GM18505 (cell line): ENCODE measurements around the gene GNAT2.

Experiments
- ATAC-seq: cut with Tn5 transposase; IDR thresholded peaks from one replicate; pipeline ENCODE4 v1.9.1; 2021; ENCODE audit not compliant: unreplicated experiment
- POLR2A ChIP-seq: IDR thresholded peaks from 4 replicates; pipeline ENCODE4 v1.6.1; 2011; ENCODE audit warnings: borderline replicate concordance; ENCODE audit not compliant: insufficient read depth, insufficient read length; ENCODE audit errors: extremely low read depth

The GNAT2 gene

GRCh38 chr1:109628540-109629321 lies 9.3 kb upstream of the GNAT2 start:
- no peak for ATAC-seq
- TF ChIP-seq POLR2A: no peak

- TF ChIP-seq POLR2A: no peak
- no peak for ATAC-seq
Observed at GRCh38 chr1:109627692-109628399, 8.4 kb upstream of the GNAT2 start.

GRCh38 chr1:109626682-109627408 lies 7.4 kb upstream of the GNAT2 start:
- TF ChIP-seq POLR2A: no peak
- no peak for ATAC-seq

- TF ChIP-seq POLR2A: no peak
- ATAC-seq: no peak
Observed at GRCh38 chr1:109625601-109626560, 6.5 kb upstream of the GNAT2 start.

- no peak for ATAC-seq
- no peak for TF ChIP-seq POLR2A
Observed at GRCh38 chr1:109625176-109625575, 5.8 kb upstream of the GNAT2 start.

GRCh38 chr1:109624201-109625010 lies 5.0 kb upstream of the GNAT2 start:
- no peak for ATAC-seq
- no peak for TF ChIP-seq POLR2A

- TF ChIP-seq POLR2A: no peak
- ATAC-seq: no peak
Observed at GRCh38 chr1:109623601-109624161, 4.3 kb upstream of the GNAT2 start.

GRCh38 chr1:109622895-109623294 lies 3.5 kb upstream of the GNAT2 start:
- no peak for ATAC-seq
- no peak for TF ChIP-seq POLR2A

GRCh38 chr1:109622137-109622892 lies 2.9 kb upstream of the GNAT2 start:
- ATAC-seq: no peak
- TF ChIP-seq POLR2A: no peak

- no peak for ATAC-seq
- no peak for TF ChIP-seq POLR2A
Observed at GRCh38 chr1:109621379-109622136, 2.1 kb upstream of the GNAT2 start.

- ATAC-seq: peak; percentile 59
- no peak for TF ChIP-seq POLR2A
Observed at GRCh38 chr1:109620841-109621286, 1.4 kb upstream of the GNAT2 start.

- ATAC-seq: no peak
- no peak for TF ChIP-seq POLR2A
Observed at GRCh38 chr1:109620401-109620791, 980 bp upstream of the GNAT2 start.
